Liver (tissue), 3 donors: Measurements from ENCODE around the gene USP33.

Experiments
- ATF3 ChIP-seq: IDR thresholded peaks from 2 replicates; pipeline ENCODE4 v1.6.1; 2016; ENCODE audit warnings: antibody characterized with exemption
- HNF4A ChIP-seq, 2 donors: conservative IDR thresholded peaks; 2 replicates each; pipeline ENCODE4 v1.6.1; 2016; ENCODE audit warnings: antibody characterized with exemption in 2 of 2, mild to moderate bottlenecking in 2 of 2
- ZBTB33 ChIP-seq: IDR thresholded peaks from 2 replicates; pipeline ENCODE4 v1.6.1; 2016; ENCODE audit warnings: antibody characterized with exemption
- TF ChIP-seq, protein P1 (sequence below): fragments of 150-350 bp; IDR thresholded peaks from 2 replicates; pipeline ENCODE4 v1.5.1; 2017; ENCODE audit warnings: improper control_type of control experiment, low read depth, low read length; ENCODE audit not compliant: missing input control
- TF ChIP-seq, protein P2 (sequence below): IDR thresholded peaks from 2 replicates; pipeline ENCODE4 v1.6.1; 2016; ENCODE audit warnings: antibody characterized with exemption
- donor health status: healthy.
- donor health status: healthy.

DNA sequence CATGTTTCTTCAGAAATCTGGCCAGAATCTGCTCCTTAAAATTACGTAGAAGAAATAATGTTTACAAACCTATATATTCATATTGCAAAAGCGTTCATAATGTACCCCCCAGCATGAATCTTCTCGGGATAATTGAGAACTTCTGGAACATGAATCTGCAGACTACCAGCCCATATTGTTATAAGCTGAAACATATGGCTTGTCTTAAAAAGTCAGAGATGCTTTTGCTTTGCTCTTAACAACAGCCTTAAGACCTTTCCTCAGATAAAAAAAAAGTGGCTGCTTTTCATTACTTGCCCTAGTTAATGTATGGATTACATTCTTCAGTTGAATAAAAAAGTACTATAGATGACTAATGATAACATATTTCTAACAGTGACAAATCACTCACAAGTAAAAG lies 62.2 kb downstream of the USP33 start:
- TF ChIP-seq, protein P1, sequence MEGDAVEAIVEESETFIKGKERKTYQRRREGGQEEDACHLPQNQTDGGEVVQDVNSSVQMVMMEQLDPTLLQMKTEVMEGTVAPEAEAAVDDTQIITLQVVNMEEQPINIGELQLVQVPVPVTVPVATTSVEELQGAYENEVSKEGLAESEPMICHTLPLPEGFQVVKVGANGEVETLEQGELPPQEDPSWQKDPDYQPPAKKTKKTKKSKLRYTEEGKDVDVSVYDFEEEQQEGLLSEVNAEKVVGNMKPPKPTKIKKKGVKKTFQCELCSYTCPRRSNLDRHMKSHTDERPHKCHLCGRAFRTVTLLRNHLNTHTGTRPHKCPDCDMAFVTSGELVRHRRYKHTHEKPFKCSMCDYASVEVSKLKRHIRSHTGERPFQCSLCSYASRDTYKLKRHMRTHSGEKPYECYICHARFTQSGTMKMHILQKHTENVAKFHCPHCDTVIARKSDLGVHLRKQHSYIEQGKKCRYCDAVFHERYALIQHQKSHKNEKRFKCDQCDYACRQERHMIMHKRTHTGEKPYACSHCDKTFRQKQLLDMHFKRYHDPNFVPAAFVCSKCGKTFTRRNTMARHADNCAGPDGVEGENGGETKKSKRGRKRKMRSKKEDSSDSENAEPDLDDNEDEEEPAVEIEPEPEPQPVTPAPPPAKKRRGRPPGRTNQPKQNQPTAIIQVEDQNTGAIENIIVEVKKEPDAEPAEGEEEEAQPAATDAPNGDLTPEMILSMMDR = no peak
- TF ChIP-seq HNF4A (conservative IDR thresholded peaks at IDR 0.05) = no peak
- TF ChIP-seq ATF3 = no peak
- TF ChIP-seq, protein P2, sequence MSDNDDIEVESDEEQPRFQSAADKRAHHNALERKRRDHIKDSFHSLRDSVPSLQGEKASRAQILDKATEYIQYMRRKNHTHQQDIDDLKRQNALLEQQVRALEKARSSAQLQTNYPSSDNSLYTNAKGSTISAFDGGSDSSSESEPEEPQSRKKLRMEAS = no peak
- TF ChIP-seq ZBTB33 = no peak
